K562 (cell line): Measurements from ENCODE around the gene SH3BP5. TPM values are rescaled to one million over a fixed set of nuclear protein-coding genes. Genes with fewer than 3 reads are reported as not detected.

Experiments used
- ATF7 ChIP-seq: fragments of 450-650 bp; IDR thresholded peaks from 2 replicates; pipeline ENCODE4 v1.7.1; 2014; ENCODE audit warnings: mild to moderate bottlenecking, moderate library complexity
- BACH1 ChIP-seq: fragments of 200-800 bp; sonication (Bioruptor generic); IDR thresholded peaks from 2 replicates; pipeline ENCODE4 v1.6.1; 2016; ENCODE audit warnings: missing genetic modification characterization, missing compliant biosample characterization
- BRD9 ChIP-seq: fragments of 450-650 bp; IDR thresholded peaks from 2 replicates; pipeline ENCODE4 v1.6.1; 2018; ENCODE audit warnings: low read depth; ENCODE audit not compliant: partially characterized antibody
- CHD2 ChIP-seq: IDR thresholded peaks from 2 replicates; pipeline ENCODE4 v1.6.1; 2011; ENCODE audit warnings: low read depth, low read length
- EP400 ChIP-seq: fragments of 450-650 bp; IDR thresholded peaks from 2 replicates; pipeline ENCODE4 v1.6.1; 2017; ENCODE audit warnings: antibody characterized with exemption, mild to moderate bottlenecking, moderate library complexity
- EWSR1 ChIP-seq: fragments of 450-650 bp; IDR thresholded peaks from 2 replicates; pipeline ENCODE4 v1.6.1; 2018; ENCODE audit warnings: borderline replicate concordance, mild to moderate bottlenecking, low read depth, moderate library complexity; ENCODE audit not compliant: partially characterized antibody
- KLF1 ChIP-seq: fragments of 450-650 bp; IDR thresholded peaks from 2 replicates; pipeline ENCODE4 v1.6.1; 2016; ENCODE audit warnings: missing genetic modification characterization, missing compliant biosample characterization
- MTF1 ChIP-seq: fragments of 250-450 bp; sonication (Bioruptor Pico); IDR thresholded peaks from 2 replicates; pipeline ENCODE4 v1.9.0; 2021; ENCODE audit warnings: moderate library complexity, mild to moderate bottlenecking, inconsistent platforms, borderline replicate concordance
- PYGO2 ChIP-seq: fragments of 450-650 bp; IDR thresholded peaks from 2 replicates; pipeline ENCODE4 v1.6.1; 2016; ENCODE audit warnings: mild to moderate bottlenecking, missing genetic modification characterization, moderate library complexity, missing compliant biosample characterization
- RFX1 ChIP-seq: fragments of 450-650 bp; IDR thresholded peaks from 2 replicates; pipeline ENCODE4 v1.6.1; 2016; ENCODE audit warnings: mild to moderate bottlenecking, moderate library complexity
- SREBF1 ChIP-seq: fragments of 150-350 bp; IDR thresholded peaks from 2 replicates; pipeline ENCODE4 v1.6.1; 2014; ENCODE audit warnings: antibody characterized with exemption, low read depth, low read length, borderline replicate concordance
- XRCC4 ChIP-seq: IDR thresholded peaks from one replicate; pipeline ENCODE4 v1.6.1; 2011; ENCODE audit not compliant: insufficient read depth, insufficient read length; ENCODE audit errors: extremely low read depth
- ZBTB11 ChIP-seq, 3 experiments: fragments of 200-800 bp in 1 of 3; fragments of 250-450 bp in 1 of 3; fragments of 450-650 bp in 1 of 3; sonication (Bioruptor Pico) in 1 of 3; sonication (Bioruptor generic) in 1 of 3; formaldehyde crosslinking in 1 of 3; IDR thresholded peaks; 2 replicates each; pipeline versions ENCODE4 v1.6.1 to v1.8.0; 2016 to 2022; ENCODE audit warnings: mild to moderate bottlenecking in 2 of 3, missing genetic modification characterization in 2 of 3, missing compliant biosample characterization in 1 of 3, moderate library complexity in 1 of 3
- ZBTB17 ChIP-seq: fragments of 450-650 bp; formaldehyde crosslinking; IDR thresholded peaks from 2 replicates; pipeline ENCODE4 v1.4.0; 2020; ENCODE audit warnings: mild to moderate bottlenecking
- ZNF197 ChIP-seq: fragments of 200-800 bp; sonication (Bioruptor generic); IDR thresholded peaks from 2 replicates; pipeline ENCODE4 v1.6.1; 2016; ENCODE audit warnings: low read depth, missing genetic modification characterization, missing compliant biosample characterization
- ZNF384 ChIP-seq: IDR thresholded peaks from 2 replicates; pipeline ENCODE4 v1.6.1; 2012; ENCODE audit warnings: low read depth, low read length, improper control_type of control experiment
- ZNF707 ChIP-seq: fragments of 250-450 bp; sonication (Bioruptor Pico); conservative IDR thresholded peaks from 2 replicates; pipeline ENCODE4 v1.8.0; 2022; ENCODE audit warnings: inconsistent platforms, mild to moderate bottlenecking, moderate library complexity
- polyA plus RNA-seq, 8 experiments: library from polyadenylated mRNA; depleted of rRNA in 4 of 8; stranded (reverse) in 5 of 8; unstranded in 3 of 8; fragments of >200 nt; fragmentation: Nextera tagmentation in 2 of 8; fragmentation: Illumina TruSeq in 1 of 8; extraction: Ambion mirVana in 2 of 8; extraction: Trizol in 1 of 8; gene quantifications; 2 replicates each; pipeline versions ENCODE4 v1.2.1 to v1.2.3, GENCODE V29; 2011 to 2014; ENCODE audit warnings: inconsistent platforms in 1 of 8, missing spikeins in 1 of 8
- total RNA-seq, 7 experiments: library from RNA; depleted of rRNA in 6 of 7; stranded (reverse); fragments of >200 nt in 6 of 7; fragmentation: Illumina TruSeq in 2 of 7; extraction: Trizol in 2 of 7; gene quantifications; 2 replicates each; pipeline versions ENCODE4 v1.2.1 to v1.2.3, GENCODE V29; 2011 to 2021; ENCODE audit warnings: low replicate concordance in 1 of 7
- TF ChIP-seq, protein P1 (sequence below): fragments of 250-450 bp; sonication (Bioruptor Pico); IDR thresholded peaks from 2 replicates; pipeline ENCODE4 v1.5.0; 2021; ENCODE audit warnings: mild to moderate bottlenecking, moderate library complexity
- TF ChIP-seq, protein P2 (sequence below): sonication (generic); formaldehyde crosslinking; IDR thresholded peaks from 2 replicates; pipeline ENCODE4 v1.8.0; 2022; ENCODE audit warnings: mild to moderate bottlenecking, missing genetic modification reagents
- TF ChIP-seq, protein P3 (sequence below): fragments of 250-450 bp; sonication (Bioruptor Pico); IDR thresholded peaks from 2 replicates; pipeline ENCODE4 v1.9.0; 2021; ENCODE audit warnings: mild to moderate bottlenecking

Gene SH3BP5
- total and polyA plus RNA-seq, 9 of the 15 experiments (the other 6 are each of a cell fraction or from before 2014, with no cell fraction given), result 2.9 to 29.0 (median 14.9) TPM

DNA sequence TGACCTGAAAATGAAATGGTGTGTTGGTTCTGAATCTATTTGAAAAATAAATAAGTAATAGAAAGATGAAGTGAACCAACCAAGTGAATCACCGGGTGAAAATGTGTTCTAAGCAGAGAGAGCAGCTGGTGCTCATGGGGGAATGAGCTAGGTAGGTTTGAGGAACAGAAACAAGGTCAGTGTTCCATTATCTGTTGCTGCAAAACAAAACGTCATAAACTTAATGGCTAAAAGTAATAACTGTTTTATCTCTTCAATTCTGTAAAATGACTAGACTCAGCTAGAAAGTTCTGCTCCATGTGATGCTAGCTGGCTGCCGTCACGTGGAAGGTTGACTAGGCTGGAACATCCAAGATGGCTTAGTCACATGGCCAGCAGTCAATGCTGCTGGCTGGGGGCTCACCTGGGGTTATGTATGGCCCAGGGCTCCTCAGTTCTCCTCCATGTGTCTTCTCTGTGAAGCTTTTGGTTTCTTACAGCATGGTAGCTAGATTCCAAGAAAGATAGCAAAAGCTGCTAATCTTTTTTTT, 13.3 kb upstream of the SH3BP5 start (continued):
- TF ChIP-seq, protein P1, sequence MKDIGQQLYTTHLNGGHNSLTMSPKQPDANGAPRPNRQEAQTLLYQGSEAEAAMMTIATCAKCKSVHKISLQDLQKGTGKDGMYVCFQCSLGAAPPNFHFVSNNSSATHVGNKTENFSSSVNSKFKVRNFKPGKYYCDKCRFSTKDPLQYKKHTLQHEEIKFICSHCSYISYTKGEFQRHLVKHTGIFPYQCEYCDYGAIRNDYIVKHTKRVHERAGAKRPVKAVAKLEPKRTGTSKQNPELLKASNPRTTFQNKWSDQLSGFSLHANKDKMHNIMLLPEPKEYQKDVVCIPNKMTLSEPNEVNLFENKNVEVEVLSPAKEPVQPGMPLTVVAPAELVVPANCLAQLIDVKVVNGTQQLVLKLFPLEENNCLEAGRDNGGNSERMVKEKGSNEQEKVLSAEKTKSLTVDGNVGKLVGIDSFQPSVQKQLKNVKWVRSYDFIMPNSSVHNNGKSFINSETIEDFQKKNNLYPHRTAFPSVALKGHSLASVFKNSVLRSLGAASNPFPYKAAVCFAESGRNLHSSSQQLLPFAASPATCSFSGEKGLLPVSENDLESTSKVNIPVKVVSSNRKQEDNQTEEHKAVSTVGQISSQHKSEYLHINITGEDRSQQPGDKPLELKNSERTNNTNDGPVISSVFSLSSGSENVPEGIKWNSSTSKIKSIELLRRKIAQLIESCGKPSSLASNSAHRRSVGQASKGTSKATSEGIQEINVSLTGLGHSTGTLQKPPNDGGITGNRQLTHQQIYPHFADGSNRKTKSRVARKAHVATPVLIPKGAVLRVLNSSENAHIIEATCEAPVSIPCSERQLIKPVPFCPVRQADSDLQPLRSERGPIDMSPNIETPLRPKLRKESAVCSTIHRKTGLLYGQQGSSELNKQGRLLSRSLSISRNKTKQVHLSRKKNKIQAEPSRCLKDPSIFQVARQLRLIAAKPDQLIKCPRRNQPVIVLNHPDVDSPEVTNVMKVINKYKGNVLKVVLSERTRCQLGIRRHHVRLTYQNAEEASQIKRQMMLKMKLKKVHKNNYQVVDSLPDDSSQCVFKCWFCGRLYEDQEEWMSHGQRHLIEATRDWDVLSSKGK (CRISPR knock-in tag), result no peak
- TF ChIP-seq EP400 (peak; percentile 50), ZNF197 (no peak), KLF1 (no peak), CHD2 (no peak), ZBTB11 (CRISPR knock-in tag; IDR thresholded peaks at IDR 0.05) (no peak), ZNF384 (peak; percentile 56), XRCC4 (no peak), ATF7 (no peak), MTF1 (CRISPR knock-in tag) (no peak), BACH1 (tag) (0 out of 2 replicates have a peak, but pooled peaks have one; percentile 28), RFX1 (no peak), SREBF1 (no peak), ZNF707 (CRISPR knock-in tag) (no peak), ZBTB17 (no peak), BRD9 (no peak), PYGO2 (tag) (peak; percentile 62; the same call in 1 of the 2 replicates), EWSR1 (no peak)
- TF ChIP-seq, protein P2, sequence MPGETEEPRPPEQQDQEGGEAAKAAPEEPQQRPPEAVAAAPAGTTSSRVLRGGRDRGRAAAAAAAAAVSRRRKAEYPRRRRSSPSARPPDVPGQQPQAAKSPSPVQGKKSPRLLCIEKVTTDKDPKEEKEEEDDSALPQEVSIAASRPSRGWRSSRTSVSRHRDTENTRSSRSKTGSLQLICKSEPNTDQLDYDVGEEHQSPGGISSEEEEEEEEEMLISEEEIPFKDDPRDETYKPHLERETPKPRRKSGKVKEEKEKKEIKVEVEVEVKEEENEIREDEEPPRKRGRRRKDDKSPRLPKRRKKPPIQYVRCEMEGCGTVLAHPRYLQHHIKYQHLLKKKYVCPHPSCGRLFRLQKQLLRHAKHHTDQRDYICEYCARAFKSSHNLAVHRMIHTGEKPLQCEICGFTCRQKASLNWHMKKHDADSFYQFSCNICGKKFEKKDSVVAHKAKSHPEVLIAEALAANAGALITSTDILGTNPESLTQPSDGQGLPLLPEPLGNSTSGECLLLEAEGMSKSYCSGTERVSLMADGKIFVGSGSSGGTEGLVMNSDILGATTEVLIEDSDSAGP (CRISPR knock-in tag), result no peak
- TF ChIP-seq, protein P3, sequence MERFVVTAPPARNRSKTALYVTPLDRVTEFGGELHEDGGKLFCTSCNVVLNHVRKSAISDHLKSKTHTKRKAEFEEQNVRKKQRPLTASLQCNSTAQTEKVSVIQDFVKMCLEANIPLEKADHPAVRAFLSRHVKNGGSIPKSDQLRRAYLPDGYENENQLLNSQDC (CRISPR knock-in tag), result no peak
